GM18873 (cell line): ENCODE measurements around the gene BCAS2.
A peak's percentile ranks its signal among the peaks of the same experiment; 100 is the strongest.
"Not testable (repeated sequence)": the region's sequence is repeated elsewhere in the genome, so short reads cannot be mapped to it uniquely, and the experiment has no call there.

Experiments used
- ATAC-seq: cut with Tn5 transposase; IDR thresholded peaks from one replicate; pipeline ENCODE4 v1.9.1; 2021; ENCODE audit warnings: mild to moderate bottlenecking, moderate library complexity, moderate number of reproducible peaks; ENCODE audit not compliant: unreplicated experiment, low FRiP score

BCAS2 gene

GRCh38 chr1:114581335-114582287 lies at the start of gene BCAS2:
TSS of gene BCAS2 (minus strand) at chr1:114581615. CDS start at chr1:114581591, 24 bp downstream.
- ATAC-seq = peak; percentile 100

GRCh38 chr1:114627107-114627506 lies 45.7 kb upstream of the BCAS2 start:
- ATAC-seq = no peak

GRCh38 chr1:114623364-114623763 lies 41.9 kb upstream of the BCAS2 start:
- no peak for ATAC-seq

GRCh38 chr1:114620419-114620818 lies 39.0 kb upstream of the BCAS2 start:
- no peak for ATAC-seq

GRCh38 chr1:114618606-114619005 lies 37.2 kb upstream of the BCAS2 start:
- no peak for ATAC-seq

GRCh38 chr1:114610546-114611245 lies 29.3 kb upstream of the BCAS2 start:
- no peak for ATAC-seq

GRCh38 chr1:114609826-114610225 lies 28.4 kb upstream of the BCAS2 start:
- no peak for ATAC-seq

- no peak for ATAC-seq
Observed at GRCh38 chr1:114609026-114609425, 27.6 kb upstream of the BCAS2 start.

- no peak for ATAC-seq
Observed at GRCh38 chr1:114607223-114607622, 25.8 kb upstream of the BCAS2 start.

- no peak for ATAC-seq
Observed at GRCh38 chr1:114597949-114598348, 16.5 kb upstream of the BCAS2 start.

- no peak for ATAC-seq
Observed at GRCh38 chr1:114595602-114596001, 14.2 kb upstream of the BCAS2 start.

GRCh38 chr1:114594046-114594445 lies 12.6 kb upstream of the BCAS2 start:
- ATAC-seq = no peak

GRCh38 chr1:114589122-114589521 lies 7.7 kb upstream of the BCAS2 start:
- no peak for ATAC-seq

GRCh38 chr1:114588196-114588689 lies 6.8 kb upstream of the BCAS2 start:
- ATAC-seq = no peak

- ATAC-seq = no peak
Observed at GRCh38 chr1:114587203-114587991, 6.0 kb upstream of the BCAS2 start.

- ATAC-seq = no peak
Observed at GRCh38 chr1:114586513-114587047, 5.2 kb upstream of the BCAS2 start.

GRCh38 chr1:114585231-114585630 lies 3.8 kb upstream of the BCAS2 start:
- no peak for ATAC-seq

- ATAC-seq = no peak
Observed at GRCh38 chr1:114574365-114574764, 7.0 kb downstream of the BCAS2 start.

GRCh38 chr1:114564141-114564540 lies 17.3 kb downstream of the BCAS2 start:
- ATAC-seq = no peak

- ATAC-seq = not testable (repeated sequence)
Observed at GRCh38 chr1:114562978-114563510, 18.4 kb downstream of the BCAS2 start.
